Stimulated activated CD8-positive, alpha-beta memory T cell treated with anti-CD3 and anti-CD28 coated beads, Interleukin-7, amount 100 ng/mL, for 48 hours (primary cell): Measurements from ENCODE around the gene LSM4.
A peak's percentile ranks its signal among the peaks of the same experiment; 100 is the strongest.

Experiments
- DNase-seq, 2 donors: peaks; one replicate each; pipeline ENCODE4 v3.0.0-alpha.2; 2020; ENCODE audit warnings: low read depth in 1 of 2; ENCODE audit errors: extremely low read depth in 1 of 2

LSM4 gene

DNA sequence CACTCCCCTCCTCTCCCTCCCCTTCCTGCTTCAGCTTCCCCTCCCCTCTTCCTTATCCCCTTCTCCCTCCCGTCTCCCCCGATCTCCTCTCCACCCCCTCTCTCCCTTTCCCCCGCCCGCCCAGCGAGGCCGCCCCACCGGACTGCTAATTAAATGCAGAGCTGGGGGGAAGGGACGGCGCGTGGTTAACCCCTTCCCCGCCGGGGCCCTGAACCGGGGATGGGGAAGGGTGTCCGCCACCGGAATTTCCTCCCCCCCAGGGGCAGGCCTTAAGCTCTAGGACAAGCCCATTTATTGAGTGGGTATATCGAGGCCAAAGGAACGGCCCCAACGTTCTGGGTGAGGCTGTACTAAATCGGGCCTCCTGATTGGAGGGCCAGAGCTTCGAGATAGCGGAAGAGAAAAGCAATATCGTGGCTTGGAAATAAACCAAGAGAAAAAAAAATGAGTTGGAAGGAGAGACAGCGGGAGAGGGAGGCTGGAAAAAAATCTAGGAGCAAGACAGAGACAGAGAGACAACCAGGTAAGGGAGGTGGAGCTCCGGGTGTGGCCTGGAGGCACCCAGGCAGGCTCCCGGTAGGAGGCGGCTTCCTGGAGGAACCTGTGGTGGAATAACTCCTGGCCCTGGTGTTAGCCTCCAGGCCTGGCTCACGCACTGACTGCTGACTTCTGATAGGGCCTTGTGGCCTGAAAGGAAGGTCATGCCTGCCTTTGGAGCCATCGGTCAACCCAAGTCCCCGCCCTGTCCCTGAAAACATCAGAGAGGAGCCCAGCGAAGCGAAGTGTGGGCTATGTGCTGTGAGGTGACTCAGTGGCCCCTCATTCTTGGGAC is 29.9 kb downstream of the LSM4 start:
- DNase-seq, result peak in 1 of 2 donors; percentile 68

DNA sequence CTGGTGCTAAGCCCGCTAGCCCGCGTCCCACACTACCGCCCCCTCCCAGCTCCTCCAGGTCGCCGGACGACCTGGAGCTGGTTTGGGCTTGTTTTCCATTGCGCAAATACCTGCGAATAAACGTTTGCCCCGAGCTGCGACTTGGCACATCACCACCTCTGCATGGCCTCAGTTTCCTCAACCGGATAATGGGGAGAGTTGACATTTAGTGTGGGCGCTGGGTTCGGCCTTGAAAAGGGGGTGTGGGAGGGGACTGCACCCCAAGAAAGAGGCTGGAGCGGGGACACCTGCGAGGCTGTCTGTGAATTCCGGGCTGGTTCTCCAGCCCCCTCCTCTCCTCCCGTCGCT is 30.4 kb downstream of the LSM4 start:
- no peak for DNase-seq

DNA sequence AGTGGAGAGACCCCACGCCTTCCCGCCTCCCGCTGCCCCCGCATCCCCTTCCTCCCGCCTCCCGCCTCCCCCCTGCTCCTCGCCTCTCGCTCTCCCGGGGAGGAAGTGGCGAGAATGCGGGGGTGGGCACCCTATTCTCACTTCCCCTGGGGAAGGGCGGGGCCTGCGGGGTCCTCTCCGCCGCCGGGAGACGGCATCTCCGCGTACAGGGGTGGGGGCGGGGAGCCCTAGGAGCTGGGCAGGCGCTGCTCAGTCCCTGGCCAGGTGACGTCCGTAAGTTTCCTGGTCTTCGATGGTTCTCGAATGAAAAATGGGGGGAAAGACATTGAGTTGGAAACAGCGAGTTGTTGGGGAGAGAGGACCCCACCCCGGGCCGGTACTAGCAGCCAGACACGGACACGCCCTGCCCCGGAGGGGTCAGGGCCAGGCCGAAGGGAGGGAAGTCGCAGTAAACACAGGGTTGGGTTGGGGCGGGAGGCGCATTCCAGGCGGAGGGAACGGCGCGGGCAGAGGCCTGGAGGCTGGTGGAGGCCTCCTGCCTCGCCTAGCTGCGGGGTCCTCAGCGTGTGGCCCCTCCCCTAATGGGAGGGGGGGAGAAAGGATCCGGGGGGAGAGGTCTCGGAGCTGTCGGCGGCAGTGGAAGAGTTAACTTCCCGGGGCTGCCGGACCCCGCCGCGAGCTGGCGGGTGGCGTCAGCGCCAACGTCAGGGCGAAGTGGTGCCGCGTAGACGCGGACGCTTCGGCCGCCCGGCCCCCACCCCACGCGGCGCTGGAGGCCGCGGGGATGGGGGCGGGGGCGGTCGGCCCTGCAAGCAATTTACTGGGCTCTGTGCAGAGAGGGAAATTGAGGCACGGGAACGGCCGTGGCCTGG is 31.1 kb downstream of the LSM4 start:
- DNase-seq, result peak; percentile 89 to 94

DNA sequence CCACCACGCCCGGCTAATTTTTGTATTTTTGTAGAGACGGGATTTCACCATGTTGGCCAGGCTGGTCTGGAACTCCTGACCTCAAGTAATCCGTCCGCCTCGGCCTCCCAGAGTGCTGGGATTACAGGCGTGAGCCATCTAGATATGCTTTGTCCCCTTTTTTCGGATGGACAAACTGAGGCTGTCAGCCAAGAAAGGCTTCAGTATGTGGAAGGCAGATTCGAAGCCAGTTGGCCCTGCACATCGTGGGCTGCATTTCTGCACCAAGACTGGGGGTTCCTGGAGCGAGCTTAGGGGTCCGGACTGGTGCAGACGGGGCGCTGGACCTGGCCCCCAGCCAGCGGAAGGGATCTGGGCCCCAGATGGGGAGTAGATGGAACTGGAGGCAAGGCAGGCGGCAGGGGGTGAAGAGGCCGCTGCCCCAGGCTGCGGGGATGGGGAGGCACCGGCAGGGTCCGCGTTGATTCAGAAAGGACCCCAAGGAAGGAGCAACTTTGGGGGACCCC is 31.8 kb downstream of the LSM4 start:
- DNase-seq, result no peak

DNA sequence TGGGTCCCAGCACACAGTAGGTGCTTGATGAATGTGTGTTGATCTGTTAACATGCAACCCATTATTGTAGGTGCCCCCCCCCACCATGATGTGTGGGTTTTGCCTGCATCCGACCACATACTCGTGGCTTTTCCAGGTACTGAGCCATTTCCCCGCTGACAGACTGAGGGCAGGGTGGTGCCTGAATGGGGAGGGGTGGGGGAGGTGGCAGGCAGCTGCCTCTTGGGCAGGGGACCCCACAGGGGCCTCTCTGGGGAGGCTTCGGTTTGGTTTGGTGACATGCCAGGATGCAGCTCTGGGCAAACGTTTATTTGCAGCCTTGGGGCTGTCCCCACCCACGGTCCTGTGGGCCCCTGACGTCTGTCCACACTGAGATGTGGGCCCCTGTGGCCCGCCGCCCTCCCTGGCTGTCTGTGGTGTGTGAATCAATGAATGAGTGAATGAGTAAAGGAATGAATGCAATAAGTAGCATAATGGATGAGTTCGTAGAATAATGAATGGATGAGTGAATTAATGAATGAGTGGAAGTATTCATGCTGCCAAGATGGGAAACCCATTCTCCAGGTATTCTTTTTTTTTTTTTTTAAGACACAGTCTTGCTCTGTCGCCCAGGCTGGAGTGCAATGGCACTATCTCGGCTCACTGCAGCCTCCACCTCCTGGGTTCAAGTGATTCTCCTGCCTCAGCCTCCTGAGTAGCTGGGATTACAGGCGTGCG is 32.4 kb downstream of the LSM4 start:
- DNase-seq, result peak; percentile 93 to 99

DNA sequence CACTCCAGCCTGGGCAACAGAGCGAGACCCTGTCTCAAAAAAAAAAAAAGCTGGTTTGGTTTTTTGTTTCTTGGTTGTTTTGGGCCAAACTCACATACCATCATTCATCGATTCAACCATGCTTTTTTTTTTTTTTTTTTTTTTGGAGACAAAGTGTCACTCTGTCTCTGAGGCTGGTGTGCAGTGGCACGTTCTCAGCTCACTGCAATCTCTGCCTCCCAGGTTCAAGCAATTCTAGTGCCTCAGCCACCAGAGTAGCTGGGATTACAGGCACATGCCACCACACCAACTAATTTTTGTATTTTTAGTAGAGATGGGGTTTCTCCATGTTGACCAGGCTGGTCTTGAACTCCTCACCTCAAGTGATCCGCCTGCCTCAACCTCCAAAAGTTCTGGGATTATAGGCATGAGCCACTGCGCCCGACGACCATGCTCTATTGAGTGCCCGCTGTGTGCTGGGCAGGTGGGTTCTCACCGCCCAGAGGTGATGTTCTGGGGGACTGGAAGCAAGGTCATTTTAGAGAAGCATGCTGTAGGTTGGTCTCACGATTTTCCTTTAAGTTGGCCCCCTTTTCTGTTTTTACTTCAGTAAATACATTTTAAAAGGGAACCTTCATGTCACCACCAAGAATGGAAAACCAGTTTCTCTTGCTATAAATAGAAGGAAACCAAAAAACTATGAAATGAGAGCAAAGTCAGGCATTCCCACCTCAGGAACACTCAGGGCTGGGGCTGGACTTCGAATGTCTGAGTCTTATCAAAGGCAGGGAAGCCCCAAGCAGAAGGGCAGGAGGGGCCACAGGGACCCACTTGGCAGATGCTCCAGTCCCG is 33.2 kb downstream of the LSM4 start:
- DNase-seq, result no peak

DNA sequence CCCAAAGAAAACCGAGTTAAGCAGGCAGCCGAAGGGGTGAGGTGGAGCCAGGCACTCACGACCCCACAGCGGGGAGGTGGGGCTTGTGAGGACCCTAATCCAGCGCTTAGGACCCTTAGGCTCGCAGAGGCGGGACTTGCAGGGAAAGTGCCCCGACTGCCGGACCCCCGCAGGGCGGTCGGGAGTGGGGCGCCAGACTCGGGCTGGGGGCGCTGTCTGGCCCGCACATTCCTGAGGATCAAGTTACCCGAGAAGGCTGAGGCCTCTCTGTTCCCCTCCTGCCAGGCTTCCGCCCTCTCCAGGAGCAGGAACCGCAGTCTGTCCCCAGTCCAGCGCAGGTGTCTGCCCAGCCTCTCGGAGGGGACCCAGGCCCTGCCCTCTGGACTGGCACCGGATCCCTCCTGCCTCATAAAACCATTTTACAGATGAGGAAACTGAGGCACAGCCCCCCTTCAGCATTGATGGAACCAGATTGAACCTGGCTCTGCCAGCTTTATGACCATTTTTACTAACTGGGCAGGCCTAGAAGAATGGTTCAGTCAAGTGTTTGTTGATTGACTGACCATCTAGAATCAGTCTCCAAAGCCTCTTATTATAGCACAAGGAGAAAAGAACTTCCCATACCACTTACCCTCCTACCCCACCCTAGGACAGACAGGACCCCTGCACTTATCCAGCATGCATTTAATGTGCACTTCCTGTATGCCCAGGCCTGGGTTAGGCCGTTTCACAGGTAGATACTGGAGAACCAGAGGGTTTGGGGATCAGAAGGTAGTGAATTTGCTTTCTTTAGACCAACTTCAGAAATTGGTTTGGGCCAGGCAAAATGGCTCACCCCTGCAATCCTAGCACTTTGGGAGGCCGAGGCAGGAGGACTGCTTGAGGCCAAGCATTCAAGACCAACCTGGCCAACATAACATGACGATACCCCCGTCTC is 34.8 kb downstream of the LSM4 start:
- DNase-seq, result no peak

DNA sequence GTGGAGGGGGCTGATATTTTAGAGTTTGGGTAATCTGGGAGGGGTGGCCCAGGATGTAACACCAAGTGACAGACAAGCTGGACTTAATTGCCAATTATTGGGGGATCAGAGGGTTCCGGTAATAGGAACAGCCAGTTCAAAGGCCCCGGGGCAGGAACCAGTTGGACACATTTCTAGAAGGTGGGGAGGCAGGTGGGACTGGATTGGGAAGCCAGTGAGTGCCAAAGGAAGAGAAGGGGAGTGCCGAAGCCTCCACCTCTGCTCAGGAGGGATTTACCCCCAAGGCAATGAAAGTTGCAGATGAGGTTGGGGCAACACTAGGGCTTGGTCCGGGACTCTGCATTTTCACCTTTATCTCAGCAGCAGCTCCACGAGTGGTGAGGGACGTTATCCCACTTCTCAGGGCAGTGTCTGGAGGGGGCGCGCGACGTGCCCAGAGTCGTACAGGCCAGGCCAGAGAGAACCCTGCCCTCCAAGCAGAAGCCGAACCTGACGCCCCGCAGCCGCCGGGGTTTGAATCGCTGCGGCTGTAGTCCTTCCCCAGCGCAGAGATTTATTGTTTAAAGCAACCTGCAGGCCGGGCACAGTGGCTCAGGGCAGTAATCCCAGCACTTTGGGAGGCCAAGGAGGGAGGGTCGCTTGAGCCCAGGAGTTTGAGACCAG is 35.8 kb downstream of the LSM4 start:
- no peak for DNase-seq

DNA sequence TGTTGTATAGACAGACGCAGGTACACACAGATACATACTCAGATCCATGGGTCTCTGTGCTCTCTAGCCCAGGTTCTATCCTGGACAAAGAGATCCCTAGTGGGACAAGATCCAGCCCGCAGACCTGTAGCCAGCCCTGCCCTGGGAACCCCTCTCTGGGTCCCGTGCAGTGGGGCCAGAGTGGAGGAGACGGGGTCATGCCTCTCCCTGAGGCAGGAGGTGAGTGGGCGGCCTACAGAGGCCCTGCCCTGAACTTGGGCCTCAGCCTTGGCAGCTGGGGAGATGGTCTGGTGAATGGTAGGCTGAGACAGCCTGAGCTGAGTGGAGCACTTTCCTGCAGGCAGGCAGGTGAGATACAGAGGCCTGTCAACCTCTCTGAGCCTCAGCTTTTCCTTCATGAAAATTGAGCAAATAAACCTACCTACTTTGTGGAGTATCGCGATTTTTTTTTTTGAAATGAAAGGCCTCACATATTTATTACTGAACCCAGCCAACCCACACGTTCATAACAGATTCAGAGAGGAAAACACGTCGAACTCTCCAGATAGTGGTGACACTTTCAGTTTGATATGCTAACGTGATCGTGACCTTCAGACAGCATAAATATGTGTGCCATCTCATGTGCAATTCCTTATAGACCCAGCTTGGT is 38.0 kb downstream of the LSM4 start:
- peak in 1 of 2 donors; percentile 68 for DNase-seq

DNA sequence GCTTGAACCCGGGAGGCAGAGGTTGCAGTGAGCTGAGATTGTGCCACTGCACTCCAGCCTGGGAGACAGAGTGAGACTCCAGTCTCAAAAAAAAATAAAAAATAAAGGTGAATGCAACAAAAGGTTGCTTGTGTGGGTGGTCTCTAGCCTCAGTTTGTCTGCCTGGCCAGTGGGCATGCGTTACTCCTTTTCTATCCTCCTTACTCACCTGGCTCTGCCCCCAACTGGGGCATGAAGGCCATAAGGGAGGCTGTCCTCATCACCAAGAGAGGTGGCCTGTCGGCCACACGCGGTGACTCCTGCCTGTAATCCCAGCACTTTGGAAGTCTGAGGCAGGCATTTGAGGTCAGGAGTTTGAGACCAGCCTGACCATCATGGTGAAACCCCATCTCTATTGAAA is 39.5 kb downstream of the LSM4 start:
- DNase-seq, result no peak

DNA sequence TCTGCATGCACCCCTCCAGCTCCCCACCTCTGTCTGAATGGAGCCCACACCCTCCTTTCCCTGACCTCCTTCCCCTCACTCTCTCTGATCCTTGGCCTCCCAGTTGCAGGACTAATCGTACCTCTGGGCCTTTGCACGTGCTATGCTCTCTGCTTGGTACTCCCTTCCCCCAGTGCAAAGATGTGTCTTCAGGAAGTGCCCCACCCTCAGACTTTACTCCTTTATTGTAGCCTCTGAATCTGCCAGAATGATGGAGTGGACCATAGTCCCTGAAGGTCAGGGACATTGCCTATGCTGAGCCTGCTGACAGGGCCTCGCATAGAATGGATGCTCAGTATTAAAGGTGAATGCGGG is 40.1 kb downstream of the LSM4 start:
- no peak for DNase-seq

DNA sequence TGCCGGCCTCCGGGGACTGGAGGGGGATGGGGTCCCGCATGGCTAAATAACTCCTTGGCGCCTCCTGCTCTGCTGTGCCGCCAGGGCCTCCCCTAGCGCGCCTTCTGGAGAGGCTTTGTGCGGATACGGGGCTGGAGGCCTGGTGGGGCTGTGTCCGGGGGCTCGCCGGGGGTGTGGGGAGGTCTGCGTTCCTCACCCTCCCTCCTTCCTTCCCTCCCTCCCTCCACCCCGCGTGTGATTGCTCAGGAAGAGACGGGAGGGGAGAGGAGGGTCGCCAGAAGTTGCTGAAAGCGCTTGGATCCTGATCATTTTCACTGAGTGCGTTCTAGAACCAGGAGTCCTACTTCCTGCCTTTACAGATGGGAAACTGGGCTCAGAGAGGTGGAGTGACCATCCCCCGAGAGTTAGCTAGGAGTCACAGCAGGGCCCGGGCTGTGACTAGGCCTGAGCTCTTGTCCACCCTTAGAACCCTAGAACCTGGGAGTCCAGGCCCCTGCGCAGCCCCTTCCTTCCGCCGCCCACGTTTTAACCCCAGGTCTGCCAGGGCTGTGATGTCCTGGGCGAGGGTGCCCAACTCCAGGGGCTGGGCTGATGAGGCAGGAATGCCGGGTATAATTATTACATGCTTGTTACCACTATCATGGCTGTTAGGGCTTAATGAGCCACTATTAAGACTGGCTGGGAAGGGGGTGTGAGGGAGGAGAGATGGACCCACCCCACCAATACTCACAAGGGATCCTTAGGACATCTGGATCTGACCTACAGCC is 40.7 kb downstream of the LSM4 start:
- DNase-seq, result no peak

DNA sequence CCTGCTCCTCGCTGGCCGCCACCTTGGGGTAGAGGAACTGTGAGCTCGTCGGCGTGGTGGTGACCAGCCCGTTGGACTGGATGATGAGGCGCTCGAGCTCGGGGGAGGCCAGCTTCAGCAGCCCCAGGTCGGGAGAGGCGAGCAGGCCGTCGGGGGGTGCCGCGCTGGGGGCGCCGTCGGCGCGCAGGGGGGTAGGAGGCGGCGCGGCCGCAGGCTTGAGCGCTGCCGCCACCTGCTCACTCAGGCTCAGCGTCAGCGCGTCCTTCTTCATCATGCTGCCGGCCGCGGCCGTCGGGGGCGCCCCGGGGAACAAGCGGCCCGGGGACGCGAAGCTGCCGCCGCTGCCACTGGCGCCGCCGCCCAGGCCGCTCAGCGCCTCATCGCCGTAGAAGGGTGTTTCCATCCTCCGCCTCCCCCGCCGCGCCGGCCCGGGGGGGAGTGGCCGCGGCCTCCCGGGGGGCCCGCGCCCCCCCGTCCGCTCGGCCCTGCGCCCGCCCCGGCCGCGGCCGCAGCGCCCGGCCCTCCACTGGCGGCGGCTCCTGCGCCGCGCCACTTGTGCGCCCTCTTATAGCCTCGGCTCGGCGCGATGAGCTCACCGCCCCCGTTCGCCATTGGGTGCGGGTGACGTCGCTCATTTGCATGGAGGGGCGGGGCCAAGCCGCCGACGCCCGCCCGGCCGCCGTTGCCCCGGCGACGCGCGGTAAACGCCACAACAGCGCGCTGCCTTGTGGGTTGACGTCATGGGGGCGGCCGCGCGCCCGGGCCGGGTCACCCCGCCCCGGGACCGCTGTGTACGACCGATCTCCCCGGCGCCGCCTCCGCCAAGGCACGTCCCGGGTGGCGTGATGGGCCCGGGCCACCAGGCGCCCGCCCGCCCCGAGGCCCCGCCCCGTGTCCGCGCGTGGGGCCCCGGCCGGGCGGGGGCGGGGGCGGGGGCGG is 41.5 kb downstream of the LSM4 start, which contains the start of gene JUND:
TSS of gene JUND (minus strand) at position 541 of the 939 bp plus-strand sequence. CDS start at position 403, 138 bp downstream.
- DNase-seq, result peak; percentile 96 to 98

DNA sequence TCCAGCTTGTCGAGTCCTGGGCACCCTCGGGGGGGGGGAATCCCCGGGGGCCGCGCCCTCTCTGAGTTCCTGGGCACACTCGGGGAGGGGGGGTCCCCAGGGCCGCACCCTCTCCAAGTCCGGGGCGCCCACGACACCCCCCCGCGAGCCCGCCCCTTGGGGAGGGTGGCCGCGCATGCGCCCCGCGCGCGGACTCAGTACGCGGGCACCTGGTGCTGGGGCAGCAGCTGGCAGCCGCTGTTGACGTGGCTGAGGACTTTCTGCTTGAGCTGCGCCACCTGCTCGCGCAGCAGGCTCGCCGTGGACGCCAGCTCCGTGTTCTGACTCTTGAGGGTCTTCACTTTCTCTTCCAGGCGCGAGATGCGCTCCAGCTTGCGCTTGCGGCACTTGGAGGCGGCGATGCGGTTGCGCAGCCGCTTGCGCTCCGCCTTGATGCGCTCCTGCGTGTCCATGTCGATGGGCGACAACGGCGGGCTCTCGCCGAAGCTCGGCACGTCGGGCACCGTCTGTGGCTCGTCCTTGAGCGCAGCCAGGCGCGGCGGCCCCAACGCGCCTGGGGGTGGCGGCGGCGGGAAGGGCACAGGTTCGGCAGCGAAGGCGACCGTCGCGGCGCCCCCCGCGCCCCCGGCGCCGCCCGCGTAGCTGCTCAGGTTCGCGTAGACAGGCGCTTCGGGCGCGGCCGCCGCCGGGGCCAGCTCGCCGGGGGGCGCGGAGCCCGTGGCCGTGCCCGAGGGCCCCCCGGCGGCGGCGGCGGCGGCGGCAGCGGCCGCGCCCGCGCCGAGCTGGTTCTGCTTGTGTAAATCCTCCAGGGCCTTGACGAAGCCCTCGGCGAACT is 42.4 kb downstream of the LSM4 start:
- DNase-seq, result peak in 1 of 2 donors; percentile 50

DNA sequence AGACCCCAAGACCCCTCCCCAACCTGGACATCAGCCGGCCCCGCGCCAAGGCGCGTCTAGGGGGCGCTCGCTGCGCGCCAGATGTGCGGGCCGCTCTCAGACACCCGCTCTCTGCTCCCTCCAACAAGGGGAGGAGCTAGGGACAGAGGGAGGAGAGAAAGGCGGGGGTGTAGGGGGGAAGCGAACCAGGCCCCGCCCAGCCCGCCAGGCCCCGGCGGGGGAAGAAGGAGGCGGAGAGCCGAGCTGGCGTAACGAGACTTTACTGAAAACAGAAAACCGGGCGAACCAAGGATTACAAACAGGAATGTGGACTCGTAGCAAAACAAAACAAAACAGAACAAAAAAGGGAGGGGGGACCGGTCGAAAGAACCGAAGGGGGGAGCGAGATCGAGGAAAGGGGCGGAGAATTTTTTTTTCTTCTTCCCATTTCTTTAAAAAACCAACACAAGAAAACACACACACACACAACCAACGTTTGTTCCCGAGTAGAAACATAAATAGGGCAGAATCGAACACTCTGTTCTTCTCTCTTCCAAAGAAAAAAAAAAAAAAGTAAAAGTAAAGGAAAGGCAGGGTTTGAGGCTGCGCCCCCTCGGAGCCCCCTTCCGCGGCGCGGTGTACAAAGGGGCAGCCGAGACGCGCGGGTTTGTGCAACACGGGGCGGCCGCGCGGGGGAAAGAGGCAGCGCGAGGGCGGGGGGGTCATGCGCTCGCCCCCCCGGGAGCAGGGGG is 43.2 kb downstream of the LSM4 start:
- DNase-seq, result peak; percentile 81 to 89
